Bone marrow (tissue), 2 donors: Measurements from ENCODE around the gene SPEM1.

Experiments used
- DNase-seq, 2 donors: peaks; one replicate each; lab custom pipeline; 2025; lab: John Stamatoyannopoulos, UW

The SPEM1 gene

DNA sequence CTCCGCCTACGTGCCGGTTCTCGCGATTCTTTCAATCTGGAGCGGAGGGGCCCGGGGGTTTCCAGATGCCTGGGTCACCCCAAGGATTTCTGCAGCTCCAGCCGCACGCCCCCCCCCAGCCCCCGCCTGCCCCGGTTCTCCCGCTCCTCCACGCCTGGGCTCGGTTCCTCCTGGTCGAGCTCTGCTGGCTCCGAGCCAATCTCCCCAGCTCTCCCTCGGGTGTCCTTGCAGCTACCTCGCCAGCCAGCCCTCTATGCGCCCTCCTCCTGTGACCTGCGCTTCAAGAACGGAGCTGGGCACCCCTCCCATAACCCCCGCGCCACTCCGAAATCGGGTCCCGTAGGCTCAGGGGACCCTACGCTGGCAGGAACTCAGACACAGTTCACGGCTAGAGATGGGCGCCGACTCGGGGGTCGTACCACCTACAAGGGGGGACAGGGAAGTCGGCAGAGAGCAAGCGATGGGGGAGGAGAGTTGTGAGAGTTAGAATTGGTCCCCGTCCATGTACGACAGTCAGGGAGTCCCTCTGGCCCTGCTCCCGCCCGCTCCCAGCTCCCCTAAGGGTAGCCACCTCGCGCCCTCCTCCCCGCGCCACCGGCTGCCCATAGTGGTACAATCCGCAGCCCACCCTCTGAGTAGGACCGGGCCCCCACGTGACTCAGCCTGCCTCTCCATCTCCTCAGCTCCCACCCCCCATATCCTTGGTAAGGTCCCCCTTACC is 20.1 kb downstream of the SPEM1 start:
- DNase-seq, result no peak

DNA sequence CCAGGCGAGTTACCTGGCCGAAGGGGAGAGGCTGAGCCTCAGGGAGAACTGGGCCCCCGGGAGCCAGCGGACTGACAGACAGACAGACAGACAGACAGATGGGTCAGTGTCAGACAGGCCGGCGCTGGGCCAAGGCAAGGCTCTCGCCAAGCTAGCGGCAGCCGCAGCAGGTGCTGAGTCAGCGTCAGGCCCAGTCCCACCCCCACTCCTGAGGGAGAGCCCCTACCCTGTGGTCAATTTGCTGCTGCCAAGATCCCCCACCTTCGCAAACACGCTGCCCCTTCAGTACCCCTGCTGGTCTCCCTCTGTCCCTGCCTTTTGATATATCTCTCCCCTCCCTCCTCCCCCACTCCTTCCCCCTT is 20.7 kb downstream of the SPEM1 start:
- DNase-seq, result peak in 1 of 2 donors; percentile 47

GRCh38 chr17:7441266-7441665 is 21.1 kb downstream of the SPEM1 start:
- DNase-seq, result no peak

DNA sequence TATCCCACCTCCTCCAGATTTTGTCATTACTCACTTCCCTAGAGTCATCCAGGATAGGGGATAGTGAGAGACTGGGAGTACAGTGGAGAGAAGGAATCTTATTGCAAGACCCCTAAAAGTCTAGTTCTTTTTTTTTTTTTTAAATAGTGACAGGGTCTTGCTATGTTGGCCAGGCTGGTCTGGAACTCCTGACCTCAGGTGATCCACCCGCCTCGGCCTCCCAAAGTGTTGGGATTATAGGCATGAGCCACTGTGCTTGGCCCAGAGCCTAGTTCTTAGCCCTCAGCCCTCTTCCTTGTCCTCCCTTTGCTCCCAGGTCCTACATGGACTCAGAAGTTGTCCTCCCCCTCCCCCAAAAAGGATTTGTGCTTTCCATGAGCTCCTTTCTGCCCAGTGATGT is 22.0 kb downstream of the SPEM1 start:
- no peak for DNase-seq

GRCh38 chr17:7443499-7444485 is 23.7 kb downstream of the SPEM1 start:
- DNase-seq, result no peak

GRCh38 chr17:7444682-7445618 is 24.8 kb downstream of the SPEM1 start, which contains the start of gene CHRNB1:
Gene CHRNB1 (plus strand): TSS chr17:7445061. CDS start chr17:7445128, 67 bp downstream.
- peak in 1 of 2 donors; percentile 23 for DNase-seq

DNA sequence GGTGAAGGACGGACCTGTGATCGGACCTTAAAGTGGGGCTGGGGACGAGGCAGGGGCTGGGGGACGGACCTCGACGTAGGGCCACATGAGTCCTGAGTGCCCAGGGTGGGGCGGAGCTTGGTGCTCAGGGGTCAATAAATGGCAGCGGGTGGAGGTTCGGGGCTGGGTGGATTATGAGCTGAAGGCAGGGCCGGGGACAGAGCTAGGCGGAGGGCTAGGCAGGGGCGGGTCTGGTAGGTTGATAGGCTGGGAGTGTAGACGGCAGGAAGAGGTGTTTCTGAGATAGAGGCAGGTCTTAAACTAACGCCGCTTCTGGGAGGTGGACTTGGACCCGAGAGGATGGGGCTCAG is 25.5 kb downstream of the SPEM1 start:
- no peak for DNase-seq

GRCh38 chr17:7448461-7448860 is 28.3 kb downstream of the SPEM1 start:
- DNase-seq, result no peak

GRCh38 chr17:7459961-7460545 is 39.9 kb downstream of the SPEM1 start:
- DNase-seq, result no peak

DNA sequence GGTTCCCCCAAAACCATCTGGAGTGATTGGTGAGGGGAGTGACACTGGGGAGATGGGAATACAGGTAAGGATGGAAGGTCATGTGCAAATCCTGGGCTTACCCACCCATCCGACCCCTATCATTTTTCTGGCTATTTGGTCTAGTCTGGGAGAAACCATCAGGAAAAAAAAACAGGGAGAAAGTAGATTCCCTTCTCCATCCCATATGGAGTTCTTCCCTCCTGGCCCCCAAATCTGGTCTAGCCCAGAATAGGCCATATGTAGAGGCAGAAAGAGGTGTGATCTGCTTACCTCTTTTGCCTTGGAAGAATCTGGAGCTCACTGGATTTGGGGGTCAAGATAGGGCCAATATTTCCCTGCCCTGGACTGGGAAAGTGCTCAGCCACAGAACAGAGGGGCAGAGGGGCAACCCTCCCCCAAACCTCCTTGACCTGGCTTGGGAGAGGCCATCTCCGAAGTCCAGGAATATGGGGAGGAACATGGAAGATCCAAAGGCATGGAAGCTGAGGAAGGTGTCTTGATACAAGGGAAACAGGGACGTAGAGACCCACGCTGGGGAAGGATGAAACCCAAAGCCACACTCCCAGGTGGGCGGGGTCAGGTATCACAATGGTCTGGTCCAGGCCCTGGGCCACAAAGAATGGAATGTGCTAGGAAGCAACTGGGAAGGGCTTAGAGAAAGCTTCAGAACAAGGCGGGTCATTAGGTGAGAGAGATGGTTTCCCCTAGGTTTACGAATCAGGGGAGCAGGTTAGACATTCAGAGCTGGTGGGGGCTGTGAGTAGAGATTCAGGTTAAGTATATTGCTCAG is 40.9 kb downstream of the SPEM1 start:
- DNase-seq, result no peak

DNA sequence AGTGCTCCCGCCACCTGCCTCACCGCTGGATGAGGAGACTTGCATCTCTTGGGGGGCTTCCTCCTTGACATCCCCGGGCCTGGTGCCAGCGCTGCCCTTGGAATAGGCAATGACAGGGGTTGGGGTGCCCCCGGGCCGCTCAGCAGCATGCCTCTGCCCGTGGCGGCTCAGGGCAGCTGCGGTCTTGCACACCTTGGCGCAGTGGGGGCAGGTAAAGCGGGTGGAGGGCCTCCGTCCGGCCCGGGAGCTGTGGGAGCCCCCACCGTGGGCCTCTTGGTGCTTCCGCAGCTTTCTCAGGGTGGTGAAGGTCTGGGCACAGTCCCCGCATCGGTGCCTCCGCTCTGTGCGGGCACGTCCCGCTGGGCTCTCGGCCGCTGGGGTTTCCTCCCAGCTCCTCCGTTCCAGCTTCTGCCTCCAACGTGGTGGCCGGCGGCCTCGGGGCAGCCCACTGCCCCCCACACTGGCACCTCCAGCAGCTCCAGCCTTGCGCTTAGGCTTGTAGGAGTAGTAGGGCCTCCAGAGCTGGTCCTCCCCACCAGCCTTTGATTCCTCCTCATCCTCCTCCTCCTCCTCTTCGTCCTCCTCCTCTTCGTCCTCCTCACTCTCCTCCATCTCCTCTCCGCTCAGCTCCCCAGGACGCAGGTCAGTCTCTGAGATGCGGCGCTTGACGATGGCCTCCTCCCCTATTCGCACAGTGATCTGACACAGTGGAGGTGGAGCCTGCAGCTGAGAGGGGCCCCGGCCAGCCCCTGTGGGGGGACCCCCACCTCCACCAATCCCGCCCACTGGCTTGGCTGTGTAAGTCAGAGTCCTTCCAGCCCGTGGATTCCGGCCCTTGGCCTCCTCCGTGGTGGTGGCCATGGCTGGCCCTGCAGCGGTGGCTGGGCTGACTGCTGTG is 42.6 kb downstream of the SPEM1 start:
- no peak for DNase-seq

- no peak for DNase-seq
Observed at GRCh38 chr17:7463372-7463846, 43.3 kb downstream of the SPEM1 start.

- no peak for DNase-seq
Observed at GRCh38 chr17:7464081-7464480, 44.0 kb downstream of the SPEM1 start.

GRCh38 chr17:7465597-7466275 is 45.6 kb downstream of the SPEM1 start:
- DNase-seq, result no peak

DNA sequence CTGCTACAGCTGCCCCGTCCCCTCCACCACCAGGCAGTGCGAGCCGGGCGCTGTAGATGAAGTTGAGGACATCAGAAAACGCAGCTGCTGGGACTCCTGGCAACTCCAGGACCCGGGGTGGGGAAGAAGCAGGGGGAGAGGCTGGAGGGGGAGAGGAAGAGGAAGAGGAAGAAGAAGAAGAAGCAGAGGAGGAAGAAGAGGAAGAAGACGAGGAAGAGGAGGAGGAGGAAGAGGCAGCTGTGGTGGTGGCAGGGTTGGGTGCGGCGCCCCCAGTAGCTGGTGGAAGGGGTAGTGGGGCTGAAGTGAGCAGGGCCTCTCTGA is 46.2 kb downstream of the SPEM1 start:
- DNase-seq, result no peak

DNA sequence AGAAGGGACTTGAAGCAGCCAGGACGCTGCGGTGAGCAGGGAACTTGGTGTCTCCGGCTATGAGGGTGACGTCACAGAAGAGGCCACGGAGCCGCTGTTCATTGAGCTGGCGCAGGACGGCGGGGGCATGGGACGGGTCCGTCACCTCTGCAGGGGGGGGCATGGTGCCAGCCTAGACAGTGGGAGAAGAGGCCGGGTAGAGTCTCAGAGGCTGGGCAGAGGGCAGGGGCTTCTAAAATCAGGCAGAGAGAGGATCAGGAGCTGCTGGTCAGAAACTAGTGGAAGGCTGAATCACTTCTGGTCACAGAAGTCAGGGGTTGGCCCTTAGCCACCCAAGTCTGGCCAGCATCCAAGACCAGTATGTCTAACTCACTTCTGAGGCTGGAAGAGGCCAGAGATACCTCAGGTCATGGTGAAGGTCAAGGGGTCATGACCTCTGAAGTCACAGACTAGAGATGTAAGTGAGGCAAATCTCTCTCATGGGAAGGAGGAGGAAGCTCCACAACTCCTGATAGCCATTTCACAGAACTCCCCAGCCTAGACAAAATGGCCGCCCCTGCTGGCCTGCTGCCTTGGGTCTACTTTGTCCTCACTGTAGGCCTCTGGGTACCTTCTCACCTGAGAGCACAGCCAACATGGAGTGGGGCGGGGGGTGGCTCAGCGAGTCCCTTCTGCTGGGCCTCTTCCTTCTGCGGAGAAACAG is 46.7 kb downstream of the SPEM1 start:
- peak in 1 of 2 donors; percentile 26 for DNase-seq

DNA sequence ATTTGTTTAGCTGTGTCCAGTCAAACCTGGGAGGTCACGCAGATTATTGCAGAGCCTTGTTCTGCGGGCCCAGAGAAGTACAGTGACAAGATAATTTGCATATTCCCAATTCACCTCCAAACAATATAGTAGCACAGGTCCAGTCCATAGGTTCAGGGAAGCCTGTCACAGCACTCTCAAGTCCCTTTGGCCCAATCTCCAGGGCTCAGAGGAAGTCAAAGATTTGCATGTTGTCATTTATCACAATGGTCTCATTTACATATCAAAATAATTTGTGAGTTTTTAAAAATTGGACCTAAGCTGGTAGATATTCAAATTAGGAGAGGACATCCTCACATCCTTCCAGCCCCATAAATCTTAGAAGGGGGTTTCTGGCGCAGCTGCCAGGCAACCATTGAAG is 47.4 kb downstream of the SPEM1 start:
- no peak for DNase-seq

- no peak for DNase-seq
Observed at GRCh38 chr17:7468290-7468689, 48.2 kb downstream of the SPEM1 start.
